ENCODE data around the gene AKAP8L. TPM values are rescaled to one million over a fixed set of nuclear protein-coding genes. Genes with fewer than 3 reads are reported as not detected.
"Not testable (repeated sequence)": the region's sequence is repeated elsewhere in the genome, so short reads cannot be mapped to it uniquely, and the experiment has no call there.

Gene AKAP8L
- polyA plus RNA-seq, 1 donor: 69.5 TPM

- no peak for DNase-seq (ENCODE audit: low read depth)
Observed at GRCh38 chr19:15417699-15418098, 1.1 kb downstream of the AKAP8L start.

GRCh38 chr19:15412832-15413231 lies 6.0 kb downstream of the AKAP8L start:
- no peak for DNase-seq (ENCODE audit: low read depth)

- not testable (repeated sequence) for DNase-seq (ENCODE audit: low read depth)
Observed at GRCh38 chr19:15411351-15411750, 7.4 kb downstream of the AKAP8L start.

GRCh38 chr19:15404780-15405211 lies 14.0 kb downstream of the AKAP8L start:
- DNase-seq (ENCODE audit: low read depth): no peak

- no peak for DNase-seq (ENCODE audit: low read depth)
Observed at GRCh38 chr19:15404097-15404779, 14.6 kb downstream of the AKAP8L start.

- no peak for DNase-seq (ENCODE audit: low read depth)
Observed at GRCh38 chr19:15403151-15403531, 15.6 kb downstream of the AKAP8L start.

GRCh38 chr19:15402411-15403150 lies 16.2 kb downstream of the AKAP8L start:
- DNase-seq (ENCODE audit: low read depth): no peak

- DNase-seq (ENCODE audit: low read depth): no peak
Observed at GRCh38 chr19:15401397-15401710, 17.4 kb downstream of the AKAP8L start.

GRCh38 chr19:15400521-15401396 lies 18.0 kb downstream of the AKAP8L start:
- no peak for DNase-seq (ENCODE audit: low read depth)

- no peak for DNase-seq (ENCODE audit: low read depth)
Observed at GRCh38 chr19:15399635-15400034, 19.2 kb downstream of the AKAP8L start.

GRCh38 chr19:15399234-15399515 lies 19.6 kb downstream of the AKAP8L start:
- no peak for DNase-seq (ENCODE audit: low read depth)

- DNase-seq (ENCODE audit: low read depth): no peak
Observed at GRCh38 chr19:15398501-15399233, 20.1 kb downstream of the AKAP8L start.

GRCh38 chr19:15397782-15398181 lies 21.0 kb downstream of the AKAP8L start:
- DNase-seq (ENCODE audit: low read depth): no peak

GRCh38 chr19:15397236-15397635 lies 21.6 kb downstream of the AKAP8L start:
- no peak for DNase-seq (ENCODE audit: low read depth)

GRCh38 chr19:15396436-15396835 lies 22.4 kb downstream of the AKAP8L start:
- DNase-seq (ENCODE audit: low read depth): no peak

GRCh38 chr19:15395251-15395650 lies 23.5 kb downstream of the AKAP8L start:
- not testable (repeated sequence) for DNase-seq (ENCODE audit: low read depth)

- no peak for DNase-seq (ENCODE audit: low read depth)
Observed at GRCh38 chr19:15394426-15394825, 24.4 kb downstream of the AKAP8L start.

- no peak for DNase-seq (ENCODE audit: low read depth)
Observed at GRCh38 chr19:15393963-15394362, 24.8 kb downstream of the AKAP8L start.

GRCh38 chr19:15390814-15391213 lies 28.0 kb downstream of the AKAP8L start:
- no peak for DNase-seq (ENCODE audit: low read depth)

GRCh38 chr19:15381864-15382263 lies 36.9 kb downstream of the AKAP8L start:
- DNase-seq (ENCODE audit: low read depth): no peak

GRCh38 chr19:15381429-15381828 lies 37.4 kb downstream of the AKAP8L start:
- no peak for DNase-seq (ENCODE audit: low read depth)
